ENCODE measurements around the gene ENTHD1.
"Not testable (repeated sequence)": the region's sequence is repeated elsewhere in the genome, so short reads cannot be mapped to it uniquely, and the experiment has no call there.

Gene ENTHD1

DNA sequence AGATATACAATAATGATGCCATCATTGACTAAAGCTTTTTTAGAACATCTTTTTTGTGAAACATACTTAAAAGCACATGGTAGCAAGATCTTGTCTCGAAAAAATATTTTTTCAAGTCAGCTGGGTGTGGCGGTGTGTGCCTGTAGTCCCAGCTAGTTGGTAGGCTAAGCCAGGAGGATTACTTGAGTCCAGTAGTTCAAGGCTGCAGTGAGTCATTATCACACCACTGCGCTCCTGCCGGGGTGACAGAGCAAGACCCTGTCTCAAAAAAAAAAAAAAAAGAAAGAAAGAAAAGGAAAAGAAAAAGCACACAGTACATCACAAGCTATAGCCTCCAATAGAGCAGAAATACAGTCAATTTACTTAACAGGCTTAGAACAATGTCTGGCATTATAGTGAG lies 37.0 kb downstream of the ENTHD1 start:
- TF ChIP-seq, protein P1, sequence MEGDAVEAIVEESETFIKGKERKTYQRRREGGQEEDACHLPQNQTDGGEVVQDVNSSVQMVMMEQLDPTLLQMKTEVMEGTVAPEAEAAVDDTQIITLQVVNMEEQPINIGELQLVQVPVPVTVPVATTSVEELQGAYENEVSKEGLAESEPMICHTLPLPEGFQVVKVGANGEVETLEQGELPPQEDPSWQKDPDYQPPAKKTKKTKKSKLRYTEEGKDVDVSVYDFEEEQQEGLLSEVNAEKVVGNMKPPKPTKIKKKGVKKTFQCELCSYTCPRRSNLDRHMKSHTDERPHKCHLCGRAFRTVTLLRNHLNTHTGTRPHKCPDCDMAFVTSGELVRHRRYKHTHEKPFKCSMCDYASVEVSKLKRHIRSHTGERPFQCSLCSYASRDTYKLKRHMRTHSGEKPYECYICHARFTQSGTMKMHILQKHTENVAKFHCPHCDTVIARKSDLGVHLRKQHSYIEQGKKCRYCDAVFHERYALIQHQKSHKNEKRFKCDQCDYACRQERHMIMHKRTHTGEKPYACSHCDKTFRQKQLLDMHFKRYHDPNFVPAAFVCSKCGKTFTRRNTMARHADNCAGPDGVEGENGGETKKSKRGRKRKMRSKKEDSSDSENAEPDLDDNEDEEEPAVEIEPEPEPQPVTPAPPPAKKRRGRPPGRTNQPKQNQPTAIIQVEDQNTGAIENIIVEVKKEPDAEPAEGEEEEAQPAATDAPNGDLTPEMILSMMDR (IDR thresholded peaks at IDR 0.05; ENCODE audit: extremely low read depth, missing control alignments): no peak
- DNase-seq (ENCODE audit: low spot score): no peak

DNA sequence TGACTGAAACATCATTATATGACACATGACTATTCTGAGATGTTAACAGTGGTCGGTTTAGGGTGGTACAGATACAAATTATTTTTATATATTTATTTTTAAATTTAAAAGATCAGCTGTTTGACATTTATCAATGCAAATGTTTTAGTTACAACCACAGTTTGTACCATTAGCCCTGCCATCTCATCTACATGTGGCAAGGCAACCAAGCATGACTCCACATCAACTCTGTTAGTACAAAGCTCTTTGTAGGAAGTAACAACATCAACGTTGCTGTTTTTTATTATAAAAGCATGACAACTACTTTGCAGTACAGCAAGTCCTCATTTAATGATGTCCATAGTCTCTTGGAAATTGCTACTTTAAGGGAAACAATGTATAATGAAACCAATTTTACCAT lies 40.8 kb downstream of the ENTHD1 start:
- DNase-seq (ENCODE audit: low spot score): no peak
- TF ChIP-seq, protein P1 (IDR thresholded peaks at IDR 0.05; ENCODE audit: extremely low read depth, missing control alignments): no peak

DNA sequence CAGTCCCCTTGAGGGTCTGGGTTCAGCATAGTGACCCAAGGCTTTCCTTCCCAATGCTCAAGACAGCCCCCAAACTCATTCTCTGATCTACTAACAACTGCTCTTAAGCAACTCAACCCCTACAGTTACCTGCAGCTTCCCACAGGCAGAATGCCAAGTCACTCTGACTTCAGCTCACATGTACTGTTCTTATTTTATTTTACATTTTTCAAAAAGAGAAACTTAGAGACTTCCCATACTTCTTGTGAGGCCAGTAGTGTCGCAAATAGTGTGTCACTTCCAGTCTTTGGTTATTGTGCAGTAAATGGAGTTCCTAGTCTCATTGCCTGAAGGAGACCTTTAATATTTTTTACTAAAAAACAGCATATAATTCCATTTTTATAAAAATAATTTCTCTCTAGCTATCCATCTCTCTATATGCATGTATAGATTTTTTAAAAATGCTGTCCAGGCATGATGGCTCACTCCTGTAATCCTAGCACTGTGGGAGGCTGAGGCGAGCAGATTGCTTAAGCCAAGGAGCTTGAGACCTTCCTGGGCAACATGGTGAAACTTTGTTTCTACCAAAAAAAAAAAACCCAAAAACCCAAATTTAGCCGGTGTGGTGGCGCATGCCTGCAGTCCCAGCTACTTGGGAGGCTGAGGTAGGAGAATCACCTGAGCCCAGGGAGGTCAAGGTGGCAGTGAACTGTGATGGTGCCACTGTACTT lies 41.8 kb downstream of the ENTHD1 start:
- TF ChIP-seq, protein P1 (IDR thresholded peaks at IDR 0.05; ENCODE audit: extremely low read depth, missing control alignments): no peak
- DNase-seq (ENCODE audit: low spot score): no peak

DNA sequence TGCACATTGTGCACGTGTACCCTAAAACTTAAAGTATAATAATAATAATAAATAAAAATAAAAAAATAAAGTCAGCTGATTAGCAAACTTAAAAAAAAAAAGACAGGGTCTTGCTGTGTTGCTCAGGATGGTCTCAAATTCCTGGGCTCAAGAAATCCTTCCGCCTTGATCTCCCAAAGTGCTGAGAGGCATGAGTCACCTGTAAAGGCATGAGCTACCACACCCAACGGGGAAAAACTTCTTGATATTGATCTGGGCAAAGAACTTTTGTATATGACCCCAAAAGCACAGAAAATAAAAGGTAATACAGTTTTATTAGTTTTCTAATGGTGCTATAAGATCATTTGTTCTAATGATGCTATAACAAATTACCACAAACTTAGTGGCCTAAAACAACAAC lies 46.1 kb downstream of the ENTHD1 start:
- no peak for DNase-seq (ENCODE audit: low spot score)
- TF ChIP-seq, protein P1 (IDR thresholded peaks at IDR 0.05; ENCODE audit: extremely low read depth, missing control alignments): no peak

DNA sequence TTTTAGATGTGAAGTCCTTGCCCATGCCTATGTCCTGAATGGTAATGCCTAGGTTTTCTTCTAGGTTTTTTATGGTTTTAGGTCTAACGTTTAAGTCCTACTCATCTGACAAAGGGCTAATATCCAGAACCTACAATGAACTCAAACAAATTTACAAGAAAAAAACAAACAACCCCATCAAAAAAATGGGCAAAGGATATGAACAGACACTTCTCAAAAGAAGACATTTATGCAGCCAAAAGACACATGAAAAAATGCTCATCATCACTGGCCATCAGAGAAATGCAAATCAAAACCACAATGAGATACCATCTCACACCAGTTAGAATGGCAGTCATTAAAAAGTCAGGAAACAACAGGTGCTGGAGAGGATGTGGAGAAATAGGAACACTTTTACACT lies 47.0 kb downstream of the ENTHD1 start:
- not testable (repeated sequence) for DNase-seq (ENCODE audit: low spot score)

DNA sequence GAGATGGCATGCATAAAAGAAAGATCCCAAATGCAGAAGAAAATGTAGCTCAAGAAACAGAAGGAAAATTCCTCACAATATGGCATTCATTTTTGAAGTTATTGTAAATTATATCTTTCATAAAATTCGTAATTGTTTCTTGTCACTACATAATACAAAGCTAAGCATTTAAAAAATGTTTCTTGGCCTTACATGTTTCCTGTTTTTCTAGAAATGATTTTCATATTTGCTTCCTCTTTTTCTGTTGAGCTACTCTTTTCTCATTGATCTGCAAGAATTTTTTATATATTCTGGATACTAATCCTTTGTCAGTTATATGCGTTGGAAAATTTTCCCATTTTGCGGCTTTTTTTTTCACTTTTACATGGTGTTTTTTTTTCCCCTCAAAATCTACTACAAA lies 48.0 kb downstream of the ENTHD1 start:
- DNase-seq (ENCODE audit: low spot score): no peak
- TF ChIP-seq, protein P1 (IDR thresholded peaks at IDR 0.05; ENCODE audit: extremely low read depth, missing control alignments): no peak

DNA sequence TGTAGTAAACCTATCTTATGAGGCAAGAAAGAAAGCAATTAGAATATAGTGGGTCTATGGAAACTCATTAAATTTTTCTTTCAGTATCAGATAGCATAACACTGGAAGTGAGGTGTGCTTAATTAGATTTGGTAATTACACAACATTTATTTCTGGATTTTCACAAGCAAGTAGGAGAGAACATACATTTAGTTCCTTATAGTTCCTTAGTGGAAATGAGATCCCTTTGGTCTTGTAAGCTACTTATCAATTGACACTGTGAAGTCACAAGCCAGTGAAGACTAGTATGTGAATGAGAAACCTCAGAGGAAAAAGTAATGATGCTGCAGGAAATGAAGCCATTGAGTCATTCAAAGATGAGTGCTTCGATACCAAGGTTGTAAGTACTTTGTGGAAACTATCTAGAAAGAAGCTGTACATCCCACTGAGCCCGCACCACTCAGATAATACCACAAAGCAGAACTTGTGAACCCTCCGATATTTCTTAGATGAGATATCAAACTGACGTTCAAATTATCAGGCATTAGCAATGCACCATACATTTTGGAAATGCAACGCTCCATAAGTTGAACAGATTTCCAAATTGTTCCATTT lies 53.5 kb downstream of the ENTHD1 start:
- TF ChIP-seq, protein P1 (IDR thresholded peaks at IDR 0.05; ENCODE audit: extremely low read depth, missing control alignments): no peak
- peak; percentile 13 for DNase-seq (ENCODE audit: low spot score)

DNA sequence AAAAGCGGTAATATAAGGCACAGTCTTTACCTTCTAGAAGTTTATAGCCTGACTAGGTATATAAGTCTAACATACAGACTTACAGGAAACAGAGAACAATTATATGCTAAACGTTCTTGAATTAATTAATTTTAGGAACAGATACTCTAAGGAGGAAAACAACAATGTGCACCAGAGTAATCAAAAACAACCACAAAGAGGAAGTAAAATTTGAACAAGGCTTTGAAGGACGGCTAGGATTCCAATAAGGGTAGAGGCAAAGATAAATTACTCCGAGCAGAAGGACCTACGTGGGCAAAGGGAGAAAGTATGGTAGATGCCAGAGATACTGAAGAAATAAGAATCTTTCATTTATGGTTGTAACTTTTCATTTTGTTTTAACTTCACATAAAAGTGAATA lies 54.4 kb downstream of the ENTHD1 start:
- no peak for DNase-seq (ENCODE audit: low spot score)
- TF ChIP-seq, protein P1 (IDR thresholded peaks at IDR 0.05; ENCODE audit: extremely low read depth, missing control alignments): no peak
